HEK293 (cell line): Measurements from ENCODE around the gene GRB7.
A peak's percentile ranks its signal among the peaks of the same experiment; 100 is the strongest.

Source experiments
- BCL11A ChIP-seq: fragments of 450-650 bp; formaldehyde crosslinking; IDR thresholded peaks from 2 replicates; pipeline ENCODE4 v1.5.1; 2016; ENCODE audit warnings: low read depth, missing biosample characterization, missing genetic modification characterization
- KLF16 ChIP-seq: fragments of 450-650 bp; formaldehyde crosslinking; IDR thresholded peaks from 2 replicates; pipeline ENCODE4 v1.5.1; 2017; ENCODE audit warnings: missing biosample characterization, missing genetic modification characterization
- KLF17 ChIP-seq: fragments of 450-650 bp; formaldehyde crosslinking; IDR thresholded peaks from 2 replicates; pipeline ENCODE4 v1.5.1; 2016; ENCODE audit warnings: missing biosample characterization, missing genetic modification characterization
- PBX3 ChIP-seq: sonication (generic); formaldehyde crosslinking; IDR thresholded peaks from 2 replicates; pipeline ENCODE4 v1.8.1; 2022; ENCODE audit warnings: mild to moderate bottlenecking, moderate library complexity, missing genetic modification reagents
- PRDM6 ChIP-seq: fragments of 450-650 bp; formaldehyde crosslinking; IDR thresholded peaks from 2 replicates; pipeline ENCODE4 v1.5.1; 2017; ENCODE audit warnings: missing biosample characterization, missing genetic modification characterization
- WT1 ChIP-seq: fragments of 450-650 bp; formaldehyde crosslinking; IDR thresholded peaks from 2 replicates; pipeline ENCODE4 v1.5.1; 2016; ENCODE audit warnings: missing biosample characterization, missing genetic modification characterization
- ZFP37 ChIP-seq: fragments of 450-650 bp; formaldehyde crosslinking; IDR thresholded peaks from 2 replicates; pipeline ENCODE4 v1.5.1; 2016; ENCODE audit warnings: missing biosample characterization, missing genetic modification characterization
- ZNF10 ChIP-seq: fragments of 450-650 bp; formaldehyde crosslinking; IDR thresholded peaks from 2 replicates; pipeline ENCODE4 v1.5.1; 2017; ENCODE audit warnings: missing biosample characterization, missing genetic modification characterization
- ZNF148 ChIP-seq: fragments of 450-650 bp; formaldehyde crosslinking; IDR thresholded peaks from 2 replicates; pipeline ENCODE4 v1.5.0; 2017; ENCODE audit warnings: missing biosample characterization, missing genetic modification characterization, borderline replicate concordance
- ZNF18 ChIP-seq: fragments of 450-650 bp; formaldehyde crosslinking; IDR thresholded peaks from 2 replicates; pipeline ENCODE4 v1.5.1; 2016; ENCODE audit warnings: missing biosample characterization, missing genetic modification characterization
- ZNF266 ChIP-seq: fragments of 450-650 bp; formaldehyde crosslinking; IDR thresholded peaks from 2 replicates; pipeline ENCODE4 v1.5.1; 2016; ENCODE audit warnings: missing biosample characterization, missing genetic modification characterization, low read depth
- ZNF280D ChIP-seq: fragments of 450-650 bp; formaldehyde crosslinking; IDR thresholded peaks from 2 replicates; pipeline ENCODE4 v1.5.1; 2016; ENCODE audit warnings: missing biosample characterization, missing genetic modification characterization
- ZNF561 ChIP-seq: fragments of 450-650 bp; IDR thresholded peaks from 2 replicates; pipeline ENCODE4 v1.5.1; 2018; ENCODE audit warnings: missing biosample characterization, missing genetic modification characterization, borderline replicate concordance
- ZNF621 ChIP-seq: fragments of 450-650 bp; formaldehyde crosslinking; IDR thresholded peaks from 2 replicates; pipeline ENCODE4 v1.5.1; 2017; ENCODE audit warnings: missing biosample characterization, missing genetic modification characterization
- ZNF626 ChIP-seq: fragments of 450-650 bp; sonication (Bioruptor Pico); formaldehyde crosslinking; IDR thresholded peaks from 2 replicates; pipeline ENCODE4 v1.5.1; 2018; ENCODE audit warnings: missing biosample characterization, missing genetic modification characterization, inconsistent platforms
- ZNF768 ChIP-seq: fragments of 450-650 bp; formaldehyde crosslinking; IDR thresholded peaks from 2 replicates; pipeline ENCODE4 v1.5.1; 2018; ENCODE audit warnings: missing biosample characterization, mild to moderate bottlenecking, missing genetic modification characterization
- ZNF777 ChIP-seq: fragments of 450-650 bp; formaldehyde crosslinking; IDR thresholded peaks from 2 replicates; pipeline ENCODE4 v1.5.1; 2017; ENCODE audit warnings: missing biosample characterization, missing genetic modification characterization, borderline replicate concordance
- TF ChIP-seq, protein P1 (sequence below): fragments of 450-650 bp; formaldehyde crosslinking; IDR thresholded peaks from 2 replicates; pipeline ENCODE4 v1.5.1; 2016; ENCODE audit warnings: missing biosample characterization, missing genetic modification characterization
- TF ChIP-seq, protein P2 (sequence below): fragments of 450-650 bp; formaldehyde crosslinking; IDR thresholded peaks from 2 replicates; pipeline ENCODE4 v1.5.1; 2016; ENCODE audit warnings: missing biosample characterization, missing genetic modification characterization

Gene GRB7

DNA sequence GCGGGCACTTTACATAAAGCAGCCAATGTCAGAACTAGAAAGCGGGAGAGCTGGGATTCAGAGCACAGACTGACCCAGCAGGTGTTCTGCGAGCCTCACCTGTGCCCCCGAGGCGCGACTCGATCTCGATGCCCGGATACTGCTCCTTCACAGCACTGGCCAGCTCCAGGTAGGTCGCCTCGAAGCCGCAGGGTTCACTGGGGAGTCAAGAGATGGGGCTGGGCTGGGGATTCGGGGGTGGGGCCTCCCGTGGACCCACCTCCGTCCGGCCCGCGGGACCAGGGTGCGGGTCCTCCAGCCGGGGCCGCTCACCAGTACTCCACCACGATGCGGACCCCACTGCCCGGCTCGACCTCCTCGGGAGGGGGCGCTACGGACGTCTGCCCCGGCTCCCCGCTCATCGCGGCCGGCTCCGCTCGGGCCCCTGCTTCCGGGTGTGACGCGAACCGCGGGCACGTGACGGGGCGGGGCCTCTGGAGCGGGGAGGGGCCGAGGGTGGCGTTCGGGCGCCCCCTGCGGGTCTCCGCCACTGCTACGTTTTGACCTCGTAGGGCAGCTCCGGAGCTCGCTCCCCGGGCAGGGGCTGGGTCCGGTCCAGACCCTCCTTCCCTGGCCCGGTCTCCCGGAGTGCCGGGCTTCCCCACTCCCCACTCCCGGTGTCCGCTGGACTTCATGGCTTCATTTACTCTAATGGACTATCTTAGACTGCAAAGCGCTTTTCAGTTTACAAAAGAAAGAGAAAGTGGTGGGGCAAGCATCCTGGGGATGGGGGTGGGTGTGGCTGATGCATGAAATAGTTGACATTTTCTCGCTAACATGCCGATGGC lies 7.4 kb upstream of the GRB7 start, which contains the start of gene MIEN1 (continued):
- TF ChIP-seq, protein P1, sequence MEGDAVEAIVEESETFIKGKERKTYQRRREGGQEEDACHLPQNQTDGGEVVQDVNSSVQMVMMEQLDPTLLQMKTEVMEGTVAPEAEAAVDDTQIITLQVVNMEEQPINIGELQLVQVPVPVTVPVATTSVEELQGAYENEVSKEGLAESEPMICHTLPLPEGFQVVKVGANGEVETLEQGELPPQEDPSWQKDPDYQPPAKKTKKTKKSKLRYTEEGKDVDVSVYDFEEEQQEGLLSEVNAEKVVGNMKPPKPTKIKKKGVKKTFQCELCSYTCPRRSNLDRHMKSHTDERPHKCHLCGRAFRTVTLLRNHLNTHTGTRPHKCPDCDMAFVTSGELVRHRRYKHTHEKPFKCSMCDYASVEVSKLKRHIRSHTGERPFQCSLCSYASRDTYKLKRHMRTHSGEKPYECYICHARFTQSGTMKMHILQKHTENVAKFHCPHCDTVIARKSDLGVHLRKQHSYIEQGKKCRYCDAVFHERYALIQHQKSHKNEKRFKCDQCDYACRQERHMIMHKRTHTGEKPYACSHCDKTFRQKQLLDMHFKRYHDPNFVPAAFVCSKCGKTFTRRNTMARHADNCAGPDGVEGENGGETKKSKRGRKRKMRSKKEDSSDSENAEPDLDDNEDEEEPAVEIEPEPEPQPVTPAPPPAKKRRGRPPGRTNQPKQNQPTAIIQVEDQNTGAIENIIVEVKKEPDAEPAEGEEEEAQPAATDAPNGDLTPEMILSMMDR = peak; percentile 93
- TF ChIP-seq PRDM6 (tag by site-specific recombination) = no peak
- TF ChIP-seq ZNF626 (tag by site-specific recombination) = no peak
- TF ChIP-seq, protein P2, sequence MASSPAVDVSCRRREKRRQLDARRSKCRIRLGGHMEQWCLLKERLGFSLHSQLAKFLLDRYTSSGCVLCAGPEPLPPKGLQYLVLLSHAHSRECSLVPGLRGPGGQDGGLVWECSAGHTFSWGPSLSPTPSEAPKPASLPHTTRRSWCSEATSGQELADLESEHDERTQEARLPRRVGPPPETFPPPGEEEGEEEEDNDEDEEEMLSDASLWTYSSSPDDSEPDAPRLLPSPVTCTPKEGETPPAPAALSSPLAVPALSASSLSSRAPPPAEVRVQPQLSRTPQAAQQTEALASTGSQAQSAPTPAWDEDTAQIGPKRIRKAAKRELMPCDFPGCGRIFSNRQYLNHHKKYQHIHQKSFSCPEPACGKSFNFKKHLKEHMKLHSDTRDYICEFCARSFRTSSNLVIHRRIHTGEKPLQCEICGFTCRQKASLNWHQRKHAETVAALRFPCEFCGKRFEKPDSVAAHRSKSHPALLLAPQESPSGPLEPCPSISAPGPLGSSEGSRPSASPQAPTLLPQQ (tag by site-specific recombination) = peak; percentile 95
- TF ChIP-seq ZNF768 = no peak
- TF ChIP-seq ZNF266 (tag by site-specific recombination) = no peak
- no peak for TF ChIP-seq ZNF280D
- TF ChIP-seq WT1 = 0 out of 2 replicates have a peak, but pooled peaks have one; percentile 5
- no peak; the same call in 1 of the 2 replicates for TF ChIP-seq KLF16 (tag by site-specific recombination)
- no peak for TF ChIP-seq ZNF148 (tag by site-specific recombination)
- TF ChIP-seq ZNF561 = peak; percentile 46; the same call in 1 of the 2 replicates
- no peak for TF ChIP-seq ZFP37 (tag by site-specific recombination)
- no peak for TF ChIP-seq ZNF18 (tag by site-specific recombination)
- peak; percentile 78 for TF ChIP-seq KLF17 (tag by site-specific recombination)
- 0 out of 2 replicates have a peak, but pooled peaks have one; percentile 39 for TF ChIP-seq PBX3
- TF ChIP-seq ZNF621 (tag by site-specific recombination) = no peak
- TF ChIP-seq ZNF10 (tag by site-specific recombination) = no peak
- TF ChIP-seq ZNF777 = no peak
- TF ChIP-seq BCL11A = no peak
